RWPE2 (cell line): ENCODE data around the gene NGEF.

Experiments
- ATAC-seq: fragments of 200-7000 bp; cut with Tn5 transposase; 3 replicates; pipeline ENCODE4 v1.9.1; 2021; ENCODE audit warnings: low read depth
- DNase-seq: peaks from one replicate; pipeline ENCODE4 v3.0.0-alpha.2; 2020; ENCODE audit warnings: low spot score
- H3K27ac ChIP-seq: fragments of 450-650 bp; 2 replicates; pipeline ENCODE4 v1.5.1; 2017; ENCODE audit warnings: mild to moderate bottlenecking; ENCODE audit not compliant: poor library complexity, severe bottlenecking
- H3K27me3 ChIP-seq: fragments of 250-450 bp; sonication (Bioruptor Pico); 2 replicates; pipeline ENCODE4 v1.5.1; 2021; ENCODE audit warnings: mild to moderate bottlenecking, moderate library complexity; ENCODE audit not compliant: insufficient read depth, poor library complexity, severe bottlenecking
- H3K36me3 ChIP-seq: fragments of 250-450 bp; sonication (Bioruptor Pico); 2 replicates; pipeline ENCODE4 v1.5.1; 2020; ENCODE audit warnings: low read depth, mild to moderate bottlenecking, moderate library complexity
- H3K4me1 ChIP-seq: fragments of 250-450 bp; sonication (Bioruptor Pico); 2 replicates; pipeline ENCODE4 v1.5.1; 2021; ENCODE audit warnings: mild to moderate bottlenecking, moderate library complexity; ENCODE audit not compliant: insufficient read depth, poor library complexity, severe bottlenecking
- H3K4me3 ChIP-seq: fragments of 250-450 bp; sonication (Bioruptor Pico); 2 replicates; pipeline ENCODE4 v1.5.1; 2021; ENCODE audit warnings: mild to moderate bottlenecking, moderate library complexity; ENCODE audit not compliant: severe bottlenecking
- H3K9me3 ChIP-seq: fragments of 250-450 bp; sonication (Bioruptor Pico); 2 replicates; pipeline ENCODE4 v1.5.1; 2021; ENCODE audit warnings: mild to moderate bottlenecking, moderate library complexity; ENCODE audit not compliant: severe bottlenecking
- CTCF ChIP-seq: fragments of 450-650 bp; IDR thresholded peaks from one replicate; pipeline ENCODE4 v1.5.1; 2017; ENCODE audit warnings: mild to moderate bottlenecking, moderate library complexity; ENCODE audit not compliant: poor library complexity, severe bottlenecking

Gene NGEF

GRCh38 chr2:232954691-232955090 lies 58.4 kb downstream of the NGEF start:
- Histone ChIP-seq H3K27ac (no peak overlapping the region), H3K27me3 (no peaks in the 10 kb centered on the region), H3K9me3 (no peaks in the 10 kb centered on the region), H3K36me3 (no peaks in the 10 kb centered on the region), H3K4me1 (peaks cover 5% of the 10 kb centered on the region), H3K4me3 (no peak overlapping the region)
- ATAC-seq (no peak), DNase-seq (no peak)
- TF ChIP-seq CTCF: no peak

GRCh38 chr2:232951891-232952290 lies 61.2 kb downstream of the NGEF start:
- ATAC-seq (peak; percentile 91; the same call in 2 of the 3 replicates), DNase-seq (no peak)
- Histone ChIP-seq H3K27me3 (no peaks in the 10 kb centered on the region), H3K4me3 (no peak overlapping the region), H3K36me3 (no peaks in the 10 kb centered on the region), H3K4me1 (peaks cover 5% of the 10 kb centered on the region), H3K27ac (no peak overlapping the region), H3K9me3 (no peaks in the 10 kb centered on the region)
- no peak for TF ChIP-seq CTCF

GRCh38 chr2:232951181-232951580 lies 61.9 kb downstream of the NGEF start:
- H3K36me3 ChIP-seq: no peaks in the 10 kb centered on the region
- peaks cover 5% of the 10 kb centered on the region for H3K4me1 ChIP-seq
- ATAC-seq (no peak), DNase-seq (no peak)
- no peaks in the 10 kb centered on the region for H3K27me3 ChIP-seq
- H3K4me3 ChIP-seq: no peak overlapping the region
- no peak for TF ChIP-seq CTCF
- no peaks in the 10 kb centered on the region for H3K9me3 ChIP-seq
- H3K27ac ChIP-seq: no peak overlapping the region

- Histone ChIP-seq H3K27ac (no peak overlapping the region), H3K27me3 (no peaks in the 10 kb centered on the region), H3K36me3 (no peaks in the 10 kb centered on the region), H3K4me1 (peaks cover 5% of the 10 kb centered on the region), H3K9me3 (no peaks in the 10 kb centered on the region), H3K4me3 (no peak overlapping the region)
- ATAC-seq (no peak), DNase-seq (no peak)
- TF ChIP-seq CTCF: no peak
Observed at GRCh38 chr2:232950751-232951150, 62.3 kb downstream of the NGEF start.

- DNase-seq: no peak
- H3K4me1 ChIP-seq: peaks cover 5% of the 10 kb centered on the region
- no peaks in the 10 kb centered on the region for H3K9me3 ChIP-seq
- no peaks in the 10 kb centered on the region for H3K36me3 ChIP-seq
- ATAC-seq: no peak
- no peak overlapping the region for H3K4me3 ChIP-seq
- H3K27me3 ChIP-seq: no peaks in the 10 kb centered on the region
- no peak overlapping the region for H3K27ac ChIP-seq
- TF ChIP-seq CTCF: no peak
Observed at GRCh38 chr2:232949016-232949415, 64.0 kb downstream of the NGEF start.
